Dendritic cell treated with granulocyte-macrophage colony-stimulating factor and Interleukin-4, amounts not matched to agents 40 ng/mL and 50 ng/mL, for 4 days (primary cell): ENCODE measurements around the gene L2HGDH.

ENCODE experiments used
- H3K27ac Mint-ChIP-seq: one replicate; pipeline ENCODE4 v1.8.0; 2022; ENCODE audit warnings: mild to moderate bottlenecking, mixed read lengths
- H3K27me3 Mint-ChIP-seq: one replicate; pipeline ENCODE4 v1.8.0; 2022; ENCODE audit warnings: mild to moderate bottlenecking, mixed read lengths
- H3K36me3 Mint-ChIP-seq: one replicate; pipeline ENCODE4 v1.8.0; 2022; ENCODE audit warnings: low read depth, mixed read lengths
- H3K4me1 Mint-ChIP-seq: one replicate; pipeline ENCODE4 v1.8.0; 2022; ENCODE audit warnings: low read depth, mixed read lengths
- H3K4me3 Mint-ChIP-seq: one replicate; pipeline ENCODE4 v1.8.0; 2022; ENCODE audit warnings: mild to moderate bottlenecking, moderate library complexity, mixed read lengths
- H3K9me3 Mint-ChIP-seq: one replicate; pipeline ENCODE4 v1.8.0; 2022; ENCODE audit warnings: mixed read lengths
- intact Hi-C: fragments of 100-400 bp; cut with micrococcal nuclease; formaldehyde crosslinking; loops from one replicate; pipeline ENCODE4 v1.15.0; 2022

Gene L2HGDH

GRCh38 chr14:50301914-50302313 is 10.1 kb downstream of the L2HGDH start:
- Mint-ChIP-seq H3K36me3 (no peaks in the 10 kb centered on the region), H3K4me3 (no peak overlapping the region), H3K27me3 (no peaks in the 10 kb centered on the region), H3K9me3 (no peaks in the 10 kb centered on the region), H3K4me1 (no peaks in the 10 kb centered on the region), H3K27ac (no peak overlapping the region)
- intact Hi-C loops = no loop called here

GRCh38 chr14:50299585-50299984 is 12.4 kb downstream of the L2HGDH start:
- H3K27ac Mint-ChIP-seq = no peak overlapping the region
- H3K9me3 Mint-ChIP-seq = no peaks in the 10 kb centered on the region
- H3K27me3 Mint-ChIP-seq = no peaks in the 10 kb centered on the region
- H3K4me3 Mint-ChIP-seq = no peak overlapping the region
- H3K4me1 Mint-ChIP-seq = no peaks in the 10 kb centered on the region
- no peaks in the 10 kb centered on the region for H3K36me3 Mint-ChIP-seq
- intact Hi-C loops = no loop called here

- intact Hi-C loops = no loop called here
- Mint-ChIP-seq H3K27me3 (no peaks in the 10 kb centered on the region), H3K4me1 (no peaks in the 10 kb centered on the region), H3K36me3 (peaks cover 7% of the 10 kb centered on the region), H3K4me3 (no peak overlapping the region), H3K9me3 (no peaks in the 10 kb centered on the region), H3K27ac (no peak overlapping the region)
These were observed 21.7 kb downstream of the L2HGDH start for GRCh38 chr14:50290306-50290705.

- intact Hi-C loops = no loop called here
- Mint-ChIP-seq H3K27ac (no peak overlapping the region), H3K4me3 (no peak overlapping the region), H3K9me3 (no peaks in the 10 kb centered on the region), H3K27me3 (no peaks in the 10 kb centered on the region), H3K36me3 (no peaks in the 10 kb centered on the region), H3K4me1 (no peaks in the 10 kb centered on the region)
These were observed 23.9 kb downstream of the L2HGDH start for GRCh38 chr14:50288146-50288545.

- intact Hi-C loops = no loop called here
- Mint-ChIP-seq H3K36me3 (no peaks in the 10 kb centered on the region), H3K4me3 (no peak overlapping the region), H3K27me3 (no peaks in the 10 kb centered on the region), H3K9me3 (no peaks in the 10 kb centered on the region), H3K4me1 (no peaks in the 10 kb centered on the region), H3K27ac (no peak overlapping the region)
These were observed 26.2 kb downstream of the L2HGDH start for GRCh38 chr14:50285861-50286260.

GRCh38 chr14:50272498-50272897 is 39.5 kb downstream of the L2HGDH start:
- H3K9me3 Mint-ChIP-seq = no peaks in the 10 kb centered on the region
- H3K4me3 Mint-ChIP-seq = no peak overlapping the region
- H3K4me1 Mint-ChIP-seq = no peaks in the 10 kb centered on the region
- intact Hi-C loops = no loop called here
- no peak overlapping the region for H3K27ac Mint-ChIP-seq
- no peaks in the 10 kb centered on the region for H3K36me3 Mint-ChIP-seq
- H3K27me3 Mint-ChIP-seq = no peaks in the 10 kb centered on the region

GRCh38 chr14:50270932-50271331 is 41.1 kb downstream of the L2HGDH start:
- no peaks in the 10 kb centered on the region for H3K36me3 Mint-ChIP-seq
- intact Hi-C loops = no loop called here
- no peaks in the 10 kb centered on the region for H3K27me3 Mint-ChIP-seq
- H3K4me3 Mint-ChIP-seq = no peak overlapping the region
- H3K9me3 Mint-ChIP-seq = no peaks in the 10 kb centered on the region
- no peak overlapping the region for H3K27ac Mint-ChIP-seq
- no peaks in the 10 kb centered on the region for H3K4me1 Mint-ChIP-seq

GRCh38 chr14:50265029-50265428 is 47.0 kb downstream of the L2HGDH start:
- no peaks in the 10 kb centered on the region for H3K36me3 Mint-ChIP-seq
- no peak overlapping the region for H3K4me3 Mint-ChIP-seq
- no peak overlapping the region for H3K27ac Mint-ChIP-seq
- H3K4me1 Mint-ChIP-seq = no peaks in the 10 kb centered on the region
- no peaks in the 10 kb centered on the region for H3K9me3 Mint-ChIP-seq
- H3K27me3 Mint-ChIP-seq = no peaks in the 10 kb centered on the region
- intact Hi-C loops = no loop called here

GRCh38 chr14:50263321-50263720 is 48.7 kb downstream of the L2HGDH start:
- no peaks in the 10 kb centered on the region for H3K36me3 Mint-ChIP-seq
- no peaks in the 10 kb centered on the region for H3K4me1 Mint-ChIP-seq
- H3K27me3 Mint-ChIP-seq = no peaks in the 10 kb centered on the region
- no peak overlapping the region for H3K27ac Mint-ChIP-seq
- H3K9me3 Mint-ChIP-seq = no peaks in the 10 kb centered on the region
- intact Hi-C loops = loop anchor here (5.0 kb wide), 1 partner anchor 36 kb away; no protein-coding TSS in a partner anchor
- H3K4me3 Mint-ChIP-seq = no peak overlapping the region

GRCh38 chr14:50262865-50263264 is 49.2 kb downstream of the L2HGDH start:
- intact Hi-C loops = loop anchor here (5.0 kb wide), 1 partner anchor 36 kb away; no protein-coding TSS in a partner anchor

GRCh38 chr14:50260511-50260910 is 51.5 kb downstream of the L2HGDH start:
- Mint-ChIP-seq H3K27ac (no peak overlapping the region), H3K4me3 (no peak overlapping the region), H3K27me3 (no peaks in the 10 kb centered on the region), H3K4me1 (no peaks in the 10 kb centered on the region), H3K9me3 (no peaks in the 10 kb centered on the region), H3K36me3 (no peaks in the 10 kb centered on the region)
- intact Hi-C loops = loop anchor here (5.0 kb wide), 1 partner anchor 33 kb away; no protein-coding TSS in a partner anchor

More at GRCh38 chr14:50262865-50263264, 49.2 kb downstream of the L2HGDH start:
- Mint-ChIP-seq H3K27ac (no peak overlapping the region), H3K9me3 (no peaks in the 10 kb centered on the region), H3K4me1 (no peaks in the 10 kb centered on the region), H3K4me3 (no peak overlapping the region), H3K27me3 (no peaks in the 10 kb centered on the region), H3K36me3 (no peaks in the 10 kb centered on the region)

GRCh38 chr14:50260072-50260471 is 52.0 kb downstream of the L2HGDH start:
- no peaks in the 10 kb centered on the region for H3K36me3 Mint-ChIP-seq
- H3K27me3 Mint-ChIP-seq = no peaks in the 10 kb centered on the region
- intact Hi-C loops = loop anchor here (5.0 kb wide), 1 partner anchor 33 kb away; no protein-coding TSS in a partner anchor
- H3K27ac Mint-ChIP-seq = no peak overlapping the region
- no peaks in the 10 kb centered on the region for H3K9me3 Mint-ChIP-seq
- no peak overlapping the region for H3K4me3 Mint-ChIP-seq
- no peaks in the 10 kb centered on the region for H3K4me1 Mint-ChIP-seq

- intact Hi-C loops = no loop called here
- no peaks in the 10 kb centered on the region for H3K27me3 Mint-ChIP-seq
- H3K9me3 Mint-ChIP-seq = no peaks in the 10 kb centered on the region
- no peaks in the 10 kb centered on the region for H3K4me1 Mint-ChIP-seq
- no peak overlapping the region for H3K4me3 Mint-ChIP-seq
- H3K27ac Mint-ChIP-seq = no peak overlapping the region
- H3K36me3 Mint-ChIP-seq = no peaks in the 10 kb centered on the region
These were observed 54.3 kb downstream of the L2HGDH start for GRCh38 chr14:50257732-50258131.

- intact Hi-C loops = no loop called here
- Mint-ChIP-seq H3K4me3 (no peak overlapping the region), H3K27ac (no peak overlapping the region), H3K4me1 (no peaks in the 10 kb centered on the region), H3K9me3 (no peaks in the 10 kb centered on the region), H3K36me3 (no peaks in the 10 kb centered on the region), H3K27me3 (no peaks in the 10 kb centered on the region)
These were observed 57.8 kb downstream of the L2HGDH start for GRCh38 chr14:50254248-50254647.

GRCh38 chr14:50249136-50249775 is 62.8 kb downstream of the L2HGDH start:
- no peaks in the 10 kb centered on the region for H3K4me1 Mint-ChIP-seq
- H3K27me3 Mint-ChIP-seq = no peaks in the 10 kb centered on the region
- no peaks in the 10 kb centered on the region for H3K36me3 Mint-ChIP-seq
- no peaks in the 10 kb centered on the region for H3K9me3 Mint-ChIP-seq
- H3K27ac Mint-ChIP-seq = no peak overlapping the region
- H3K4me3 Mint-ChIP-seq = no peak overlapping the region
- intact Hi-C loops = no loop called here
